ENCODE measurements around the gene POLQ.
A peak's percentile ranks its signal among the peaks of the same experiment; 100 is the strongest.
"Not testable (repeated sequence)": the region's sequence is repeated elsewhere in the genome, so short reads cannot be mapped to it uniquely, and the experiment has no call there.

Gene POLQ

GRCh38 chr3:121545574-121546455 is at the start of gene POLQ:
Gene POLQ (minus strand): TSS chr3:121545988. CDS start chr3:121545877, 111 bp downstream.
- peak; percentile 53 for DNase-seq (ENCODE audit: low read depth)

GRCh38 chr3:121594850-121595249 is 49.1 kb upstream of the POLQ start:
- DNase-seq (ENCODE audit: low read depth) = no peak

GRCh38 chr3:121593806-121594205 is 48.0 kb upstream of the POLQ start:
- not testable (repeated sequence) for DNase-seq (ENCODE audit: low read depth)

- no peak for DNase-seq (ENCODE audit: low read depth)
Measured at GRCh38 chr3:121592856-121593702, 47.3 kb upstream of the POLQ start, which contains the start of gene FBXO40. Gene FBXO40 (plus strand): TSS chr3:121593379. CDS start chr3:121620576, 27,197 bp downstream.

GRCh38 chr3:121584418-121584817 is 38.6 kb upstream of the POLQ start:
- DNase-seq (ENCODE audit: low read depth) = no peak

DNA sequence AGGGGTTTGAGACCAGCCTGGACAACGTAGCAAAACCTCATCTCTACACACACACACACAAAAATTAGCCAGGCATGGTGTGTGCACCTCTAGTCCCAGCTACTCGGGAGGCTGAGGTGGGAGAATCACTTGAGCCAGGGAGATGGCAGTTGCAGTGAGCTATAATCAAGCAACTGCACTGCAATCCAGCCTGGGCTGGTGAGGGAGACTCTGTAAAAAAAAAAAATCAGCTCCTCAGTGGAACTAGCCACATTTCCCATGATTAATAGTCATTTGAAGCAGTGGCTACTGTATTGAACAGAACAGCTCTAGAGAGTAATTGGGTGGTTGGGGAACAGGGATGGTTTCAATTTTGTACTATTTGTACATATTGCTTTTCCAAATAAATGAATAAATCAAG is 35.9 kb upstream of the POLQ start:
- no peak for DNase-seq (ENCODE audit: low read depth)

GRCh38 chr3:121574449-121574848 is 28.7 kb upstream of the POLQ start:
- no peak for DNase-seq (ENCODE audit: low read depth)

DNA sequence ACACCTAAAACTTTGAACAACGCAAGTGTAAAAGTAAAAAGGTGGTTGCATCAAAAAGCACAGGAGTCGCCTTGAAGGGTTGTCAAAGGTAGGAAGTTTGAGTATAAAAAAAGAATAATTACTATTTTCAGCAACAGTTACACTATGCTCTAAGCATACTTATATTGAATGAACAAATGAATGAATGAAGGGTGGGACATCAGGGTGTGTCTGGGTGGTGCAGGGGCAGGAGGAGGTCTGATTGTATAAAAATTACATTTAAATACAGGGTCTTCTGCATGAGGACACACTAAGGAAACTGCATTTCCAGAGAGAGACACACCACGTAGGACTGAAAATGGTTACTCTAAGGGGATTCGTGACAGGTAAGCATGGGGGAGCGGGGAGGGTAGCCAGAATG is 21.9 kb upstream of the POLQ start, which contains the start of gene ARGFX:
Gene ARGFX (plus strand): TSS at position 301 of the 400 bp plus-strand sequence. CDS start 2,765 bp downstream, outside the sequence.
- DNase-seq (ENCODE audit: low read depth) = no peak

DNA sequence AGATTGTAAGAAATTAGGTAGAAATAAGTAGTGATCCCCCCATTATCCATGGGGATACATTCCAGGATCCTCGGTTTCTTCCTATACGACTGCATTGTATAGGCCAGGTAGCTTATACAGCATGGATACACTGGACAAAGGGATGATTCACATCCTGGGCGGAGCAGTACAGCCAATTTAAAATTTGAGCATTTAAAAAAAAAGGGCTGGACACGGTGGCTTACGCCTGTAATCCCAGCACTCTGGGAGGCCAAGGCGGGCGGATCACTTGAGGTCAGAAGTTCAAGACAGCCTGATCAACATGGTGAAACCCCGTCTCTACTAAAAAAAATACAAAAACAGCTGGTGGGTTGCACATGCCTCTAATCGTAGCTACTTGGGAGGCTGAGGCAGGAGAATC is 21.0 kb upstream of the POLQ start:
- DNase-seq (ENCODE audit: low read depth) = no peak

- DNase-seq (ENCODE audit: low read depth) = no peak
Measured at GRCh38 chr3:121562148-121562547, 16.4 kb upstream of the POLQ start.

- DNase-seq (ENCODE audit: low read depth) = no peak
Measured at GRCh38 chr3:121557426-121557934, 11.7 kb upstream of the POLQ start.

- no peak for DNase-seq (ENCODE audit: low read depth)
Measured at GRCh38 chr3:121552797-121553196, 7.0 kb upstream of the POLQ start.

DNA sequence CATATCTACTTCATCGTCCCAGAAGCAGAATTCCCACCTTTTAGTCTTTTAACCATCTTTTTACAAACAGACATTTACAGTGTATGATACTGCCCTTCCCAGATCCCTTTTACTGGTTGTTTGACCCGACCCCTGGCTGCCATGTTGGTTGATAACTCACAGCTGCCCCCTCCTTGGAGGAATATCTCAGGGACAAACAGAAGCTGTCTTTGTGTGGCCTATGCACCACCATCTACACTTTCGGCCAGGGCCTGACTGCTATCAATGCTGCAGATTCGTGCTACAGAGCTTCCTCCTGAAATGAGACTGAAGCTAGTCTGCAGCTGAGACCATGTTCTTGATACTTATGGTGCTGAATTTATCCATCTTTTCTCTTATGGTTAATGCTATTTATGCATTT is 6.6 kb upstream of the POLQ start:
- DNase-seq (ENCODE audit: low read depth) = no peak

GRCh38 chr3:121545049-121545573 is 677 bp downstream of the POLQ start:
- no peak for DNase-seq (ENCODE audit: low read depth)

DNA sequence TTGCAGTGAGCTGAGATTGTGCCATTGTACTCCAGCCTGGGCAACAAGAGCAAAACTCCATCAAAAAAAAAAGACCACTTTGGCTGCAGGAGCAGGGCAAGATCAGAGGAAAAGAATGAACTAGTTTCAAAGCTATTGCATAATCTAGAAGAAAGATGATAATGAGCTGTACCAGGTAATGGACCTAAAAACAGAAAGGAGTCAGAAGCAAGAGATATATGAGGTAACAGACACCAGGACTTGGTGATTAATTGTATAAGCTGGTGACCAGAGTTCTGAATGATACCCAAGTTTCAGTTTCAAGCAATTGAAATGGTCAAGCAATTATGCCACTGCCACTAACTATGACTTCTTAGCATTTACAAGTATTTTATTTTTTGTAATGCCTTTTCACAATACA is 2.9 kb downstream of the POLQ start:
- DNase-seq (ENCODE audit: low read depth) = no peak

DNA sequence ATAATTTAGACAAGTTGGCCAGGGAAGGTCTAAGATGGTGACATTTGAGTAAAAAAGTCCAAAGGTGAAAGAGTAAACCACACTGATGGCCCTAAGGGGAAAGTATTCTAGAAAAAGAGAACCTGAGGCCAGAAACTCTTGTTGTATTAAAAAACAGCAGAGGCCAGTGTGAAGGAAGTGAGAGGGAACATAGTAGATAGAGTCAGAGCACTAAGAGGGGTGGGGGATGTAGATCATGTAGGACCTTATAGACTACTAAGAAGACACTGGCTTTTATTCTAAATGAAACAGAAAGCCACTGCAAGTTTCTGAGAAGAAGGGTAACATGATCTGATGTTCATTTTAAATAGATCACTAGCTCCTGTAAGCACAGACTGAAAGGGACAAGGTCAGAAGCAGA is 14.5 kb downstream of the POLQ start:
- DNase-seq (ENCODE audit: low read depth) = no peak

DNA sequence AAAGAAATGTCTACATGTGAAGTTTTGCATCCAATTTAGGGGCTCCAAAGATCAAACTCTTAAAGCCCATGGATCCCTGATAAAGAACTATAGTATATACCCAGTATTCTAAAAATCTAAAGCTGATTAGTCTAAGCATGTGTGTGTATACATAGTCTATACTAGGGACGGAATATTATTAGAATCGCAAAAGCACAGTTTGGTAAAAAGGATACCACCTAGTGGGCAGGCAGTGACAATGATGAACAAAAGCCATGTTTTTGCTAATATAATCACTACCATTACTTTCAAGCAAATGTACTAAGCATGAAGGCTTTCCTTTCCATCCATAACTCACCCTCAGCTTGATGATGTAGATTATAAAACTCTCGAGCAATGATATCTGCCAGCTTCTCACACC is 16.5 kb downstream of the POLQ start:
- no peak for DNase-seq (ENCODE audit: low read depth)

DNA sequence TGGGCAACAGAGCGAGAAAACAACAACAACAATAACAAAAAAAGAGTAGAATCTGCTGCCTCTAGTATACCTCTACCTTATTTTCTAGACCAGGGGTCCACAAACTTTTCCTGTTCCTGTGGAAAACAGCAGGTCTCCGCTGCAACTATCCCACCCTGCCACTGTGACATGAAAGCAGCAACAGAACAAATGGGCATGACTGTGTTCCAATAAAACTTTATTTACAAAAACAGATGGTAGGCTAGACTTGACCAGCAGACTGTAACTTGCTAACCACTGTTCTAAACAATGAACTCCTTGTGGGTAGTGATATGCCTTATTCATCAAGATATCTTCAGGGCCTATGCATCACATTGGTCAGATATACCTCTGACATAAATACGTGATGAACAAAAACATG is 25.3 kb downstream of the POLQ start:
- no peak for DNase-seq (ENCODE audit: low read depth)

DNA sequence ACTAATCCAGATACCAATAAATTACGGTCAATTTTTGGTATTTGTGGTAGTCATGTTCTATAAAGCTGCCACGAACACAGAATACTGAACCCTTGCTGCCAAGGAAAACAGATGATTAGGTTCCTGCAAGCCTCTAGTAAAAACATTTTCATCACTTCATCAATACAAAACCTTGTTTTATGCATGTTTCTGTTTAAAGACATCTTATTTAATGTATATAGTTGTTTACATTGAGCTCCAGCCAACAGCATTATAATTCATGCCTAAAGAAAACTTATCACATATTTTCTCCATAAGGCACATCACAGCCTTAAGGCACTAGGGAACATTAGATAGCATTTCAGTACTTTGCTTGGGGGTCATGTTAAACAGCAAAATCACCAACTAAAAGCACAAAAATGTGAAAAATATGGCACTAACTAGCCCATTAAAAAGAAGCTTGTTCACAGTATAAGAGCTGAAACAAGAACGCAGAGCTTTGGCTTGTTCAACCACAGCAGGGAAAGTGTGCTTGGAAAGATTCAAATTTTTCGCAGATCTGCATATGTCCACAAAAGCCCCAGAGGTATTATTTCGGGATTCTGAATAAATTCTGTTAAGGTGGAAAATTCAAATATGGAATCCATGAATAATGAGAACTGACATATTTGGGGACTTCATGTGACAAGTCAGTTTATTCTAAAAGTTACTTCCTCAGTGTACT is 27.7 kb downstream of the POLQ start:
- DNase-seq (ENCODE audit: low read depth) = no peak

GRCh38 chr3:121515862-121516261 is 29.9 kb downstream of the POLQ start:
- DNase-seq (ENCODE audit: low read depth) = no peak

- no peak for DNase-seq (ENCODE audit: low read depth)
Measured at GRCh38 chr3:121515313-121515712, 30.5 kb downstream of the POLQ start.

GRCh38 chr3:121514496-121514895 is 31.3 kb downstream of the POLQ start:
- DNase-seq (ENCODE audit: low read depth) = no peak

All from stimulated activated CD8-positive, alpha-beta memory T cell treated with anti-CD3 and anti-CD28 coated beads, Interleukin-15, amount 100 ng/mL, for 24 hours (primary cell).